ENCODE data around the gene COG5.

DNA sequence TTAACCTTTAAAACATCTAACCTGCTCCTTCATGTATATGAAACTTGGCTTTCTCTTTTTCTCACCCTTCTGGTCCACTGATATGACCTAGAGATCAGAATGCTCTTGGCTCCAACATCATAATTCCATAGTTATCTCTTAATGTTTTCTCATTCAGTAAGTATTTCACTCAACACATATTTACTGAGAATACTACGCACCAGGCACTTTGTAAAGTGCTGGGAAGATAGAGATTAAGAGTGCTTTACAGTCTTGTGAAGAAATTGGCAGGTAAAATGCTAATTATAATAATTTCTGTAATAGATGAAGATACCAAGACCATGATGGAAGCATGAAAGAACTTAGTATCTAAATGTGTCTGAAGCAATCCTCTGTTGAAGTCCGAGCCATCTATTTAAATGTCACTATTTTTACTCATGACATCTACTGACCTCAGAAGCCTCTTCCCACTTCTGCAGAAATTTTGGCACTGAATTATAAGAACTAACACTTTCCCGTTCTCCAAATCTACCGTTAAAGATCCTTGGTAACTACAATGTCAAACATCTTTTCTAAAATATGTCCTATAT, 278.7 kb downstream of the COG5 start:
- TF ChIP-seq, protein P1, sequence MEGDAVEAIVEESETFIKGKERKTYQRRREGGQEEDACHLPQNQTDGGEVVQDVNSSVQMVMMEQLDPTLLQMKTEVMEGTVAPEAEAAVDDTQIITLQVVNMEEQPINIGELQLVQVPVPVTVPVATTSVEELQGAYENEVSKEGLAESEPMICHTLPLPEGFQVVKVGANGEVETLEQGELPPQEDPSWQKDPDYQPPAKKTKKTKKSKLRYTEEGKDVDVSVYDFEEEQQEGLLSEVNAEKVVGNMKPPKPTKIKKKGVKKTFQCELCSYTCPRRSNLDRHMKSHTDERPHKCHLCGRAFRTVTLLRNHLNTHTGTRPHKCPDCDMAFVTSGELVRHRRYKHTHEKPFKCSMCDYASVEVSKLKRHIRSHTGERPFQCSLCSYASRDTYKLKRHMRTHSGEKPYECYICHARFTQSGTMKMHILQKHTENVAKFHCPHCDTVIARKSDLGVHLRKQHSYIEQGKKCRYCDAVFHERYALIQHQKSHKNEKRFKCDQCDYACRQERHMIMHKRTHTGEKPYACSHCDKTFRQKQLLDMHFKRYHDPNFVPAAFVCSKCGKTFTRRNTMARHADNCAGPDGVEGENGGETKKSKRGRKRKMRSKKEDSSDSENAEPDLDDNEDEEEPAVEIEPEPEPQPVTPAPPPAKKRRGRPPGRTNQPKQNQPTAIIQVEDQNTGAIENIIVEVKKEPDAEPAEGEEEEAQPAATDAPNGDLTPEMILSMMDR (conservative IDR thresholded peaks at IDR 0.05; ENCODE audit: low read depth, low read length): no peak
- TF ChIP-seq POLR2A (IDR thresholded peaks at IDR 0.05; ENCODE audit: low read depth, low read length): no peak
- no peak for TF ChIP-seq RAD21 (IDR thresholded peaks at IDR 0.05; ENCODE audit: low read length)
- TF ChIP-seq MAFK (IDR thresholded peaks at IDR 0.05; ENCODE audit: low read depth, low read length): no peak
- no peak for TF ChIP-seq CHD1 (IDR thresholded peaks at IDR 0.05; ENCODE audit: low read depth, low read length)
- TF ChIP-seq, protein P2, sequence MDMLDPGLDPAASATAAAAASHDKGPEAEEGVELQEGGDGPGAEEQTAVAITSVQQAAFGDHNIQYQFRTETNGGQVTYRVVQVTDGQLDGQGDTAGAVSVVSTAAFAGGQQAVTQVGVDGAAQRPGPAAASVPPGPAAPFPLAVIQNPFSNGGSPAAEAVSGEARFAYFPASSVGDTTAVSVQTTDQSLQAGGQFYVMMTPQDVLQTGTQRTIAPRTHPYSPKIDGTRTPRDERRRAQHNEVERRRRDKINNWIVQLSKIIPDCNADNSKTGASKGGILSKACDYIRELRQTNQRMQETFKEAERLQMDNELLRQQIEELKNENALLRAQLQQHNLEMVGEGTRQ (IDR thresholded peaks at IDR 0.05; ENCODE audit: low read depth, low read length): no peak
- TF ChIP-seq, protein P3, sequence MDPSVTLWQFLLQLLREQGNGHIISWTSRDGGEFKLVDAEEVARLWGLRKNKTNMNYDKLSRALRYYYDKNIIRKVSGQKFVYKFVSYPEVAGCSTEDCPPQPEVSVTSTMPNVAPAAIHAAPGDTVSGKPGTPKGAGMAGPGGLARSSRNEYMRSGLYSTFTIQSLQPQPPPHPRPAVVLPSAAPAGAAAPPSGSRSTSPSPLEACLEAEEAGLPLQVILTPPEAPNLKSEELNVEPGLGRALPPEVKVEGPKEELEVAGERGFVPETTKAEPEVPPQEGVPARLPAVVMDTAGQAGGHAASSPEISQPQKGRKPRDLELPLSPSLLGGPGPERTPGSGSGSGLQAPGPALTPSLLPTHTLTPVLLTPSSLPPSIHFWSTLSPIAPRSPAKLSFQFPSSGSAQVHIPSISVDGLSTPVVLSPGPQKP (IDR thresholded peaks at IDR 0.05; ENCODE audit: borderline replicate concordance, low read depth, low read length): no peak
- no peak for TF ChIP-seq MAZ (IDR thresholded peaks at IDR 0.05; ENCODE audit: borderline replicate concordance, low read depth, low read length)
- TF ChIP-seq CEBPB (IDR thresholded peaks at IDR 0.05; ENCODE audit: low read depth, low read length): no peak
- TF ChIP-seq MXI1 (IDR thresholded peaks at IDR 0.05; ENCODE audit: borderline replicate concordance, low read depth, low read length): no peak
- TF ChIP-seq NFE2L2 (IDR thresholded peaks at IDR 0.05; ENCODE audit: low read depth, low read length): no peak
- TF ChIP-seq SMC3 (IDR thresholded peaks at IDR 0.05; ENCODE audit: low read depth, low read length): no peak
- no peak for TF ChIP-seq BHLHE40 (IDR thresholded peaks at IDR 0.05; ENCODE audit: low read depth, low read length)

All from IMR-90 (cell line).